Naive B cell (primary cell): ENCODE results near the gene BLOC1S1. TPM values are rescaled to one million over a fixed set of nuclear protein-coding genes. Genes with fewer than 3 reads are reported as not detected.

Source experiments
- ATAC-seq, 2 donors: fragments of 150-1000 bp; cut with Tn5 transposase; 2 replicates each; pipeline ENCODE4 v1.10.0; 2021; ENCODE audit warnings: low read depth in 2 of 2, mild to moderate bottlenecking in 2 of 2, moderate library complexity in 2 of 2
- DNase-seq: peaks from one replicate; pipeline ENCODE4 v3.0.0; 2022
- H3K27ac Mint-ChIP-seq, 6 donors: one replicate each; pipeline ENCODE4 v1.8.0; 2020 to 2022; ENCODE audit warnings: mild to moderate bottlenecking in 6 of 6, mixed read lengths in 6 of 6, moderate library complexity in 5 of 6, inconsistent platforms in 2 of 6
- H3K27me3 Mint-ChIP-seq, 3 donors: one replicate each; pipeline ENCODE4 v1.8.0; 2021 to 2022; ENCODE audit warnings: mixed read lengths in 3 of 3, mild to moderate bottlenecking in 1 of 3
- H3K36me3 Mint-ChIP-seq, 2 donors: one replicate each; pipeline ENCODE4 v1.8.0; 2020 to 2022; ENCODE audit warnings: mixed read lengths in 2 of 2, inconsistent platforms in 1 of 2, mild to moderate bottlenecking in 1 of 2
- H3K4me1 Mint-ChIP-seq, 3 donors: one replicate each; pipeline ENCODE4 v1.8.0; 2020 to 2022; ENCODE audit warnings: mixed read lengths in 3 of 3, inconsistent platforms in 1 of 3, mild to moderate bottlenecking in 1 of 3, moderate library complexity in 1 of 3
- H3K4me3 Mint-ChIP-seq, 8 donors: one replicate each; pipeline ENCODE4 v1.8.0; 2020 to 2022; ENCODE audit warnings: mild to moderate bottlenecking in 8 of 8, mixed read lengths in 8 of 8, moderate library complexity in 8 of 8, inconsistent platforms in 2 of 8
- H3K9me3 Mint-ChIP-seq, 7 donors: one replicate each; pipeline ENCODE4 v1.8.0; 2020 to 2022; ENCODE audit warnings: mixed read lengths in 7 of 7, mild to moderate bottlenecking in 5 of 7, inconsistent platforms in 2 of 7, moderate library complexity in 1 of 7
- polyA plus RNA-seq, 6 donors: library from polyadenylated mRNA; unstranded; fragments of 300-500 nt; fragmentation: Illumina TruSeq; gene quantifications; one replicate each; pipeline ENCODE4 v1.2.3, GENCODE V29; 2021; ENCODE audit warnings: low read depth in 6 of 6

Gene BLOC1S1
- polyA plus RNA-seq, 6 donors from 2014 or later: 152 to 259 (median 180) TPM

GRCh38 chr12:55760663-55761062 is 44.8 kb downstream of the BLOC1S1 start:
- ATAC-seq: no peak
- H3K9me3 Mint-ChIP-seq: no peaks in the 10 kb centered on the region
- H3K27ac Mint-ChIP-seq: peak overlapping the region in 3 of 6 donors; percentile 37 to 70 (median 43)
- no peak for DNase-seq
- H3K36me3 Mint-ChIP-seq: peaks cover 16 to 21% of the 10 kb centered on the region in 2 donors
- H3K4me1 Mint-ChIP-seq: peaks cover 0 to 6% (median under 1%) of the 10 kb centered on the region in 3 donors
- no peaks in the 10 kb centered on the region for H3K27me3 Mint-ChIP-seq
- H3K4me3 Mint-ChIP-seq: no peak overlapping the region

GRCh38 chr12:55762646-55763045 is 46.8 kb downstream of the BLOC1S1 start:
- no peak for DNase-seq
- H3K4me3 Mint-ChIP-seq: no peak overlapping the region
- no peak for ATAC-seq
- no peak overlapping the region for H3K27ac Mint-ChIP-seq
- no peaks in the 10 kb centered on the region for H3K9me3 Mint-ChIP-seq
- H3K36me3 Mint-ChIP-seq: peaks cover 14 to 18% of the 10 kb centered on the region in 2 donors
- H3K27me3 Mint-ChIP-seq: no peaks in the 10 kb centered on the region
- peaks cover 0 to 14% (median 8%) of the 10 kb centered on the region in 3 donors for H3K4me1 Mint-ChIP-seq

- Mint-ChIP-seq H3K27ac (peak overlapping the region in 3 of 6 donors; percentile 41 to 74 (median 45)), H3K9me3 (no peaks in the 10 kb centered on the region), H3K4me1 (peaks cover 0 to 14% (median 13%) of the 10 kb centered on the region in 3 donors), H3K36me3 (peaks cover 8 to 17% of the 10 kb centered on the region in 2 donors), H3K27me3 (no peaks in the 10 kb centered on the region), H3K4me3 (peak overlapping the region in 1 of 8 donors; percentile 31)
- DNase-seq (no peak), ATAC-seq (no peak)
Observed at GRCh38 chr12:55765736-55766290, 50.0 kb downstream of the BLOC1S1 start.

GRCh38 chr12:55767156-55767555 is 51.3 kb downstream of the BLOC1S1 start:
- H3K4me3 Mint-ChIP-seq: no peak overlapping the region
- ATAC-seq (no peak), DNase-seq (no peak)
- H3K36me3 Mint-ChIP-seq: peaks cover 14 to 17% of the 10 kb centered on the region in 2 donors
- peak overlapping the region in 1 of 6 donors; percentile 24 for H3K27ac Mint-ChIP-seq
- H3K9me3 Mint-ChIP-seq: no peaks in the 10 kb centered on the region
- H3K4me1 Mint-ChIP-seq: peaks cover 0 to 16% (median 8%) of the 10 kb centered on the region in 3 donors
- H3K27me3 Mint-ChIP-seq: no peaks in the 10 kb centered on the region

Other genes starting within 250 kb of the BLOC1S1 start
- not detected for gene OR6C70, start 245.9 kb upstream of the BLOC1S1 start, polyA plus RNA-seq
- gene OR6C68, start 223.7 kb upstream of the BLOC1S1 start, polyA plus RNA-seq: not detected
- not detected for gene OR6C4, start 166.4 kb upstream of the BLOC1S1 start, polyA plus RNA-seq
- not detected for gene OR2AP1, start 143.6 kb upstream of the BLOC1S1 start, polyA plus RNA-seq
- not detected for gene OR10P1, start 79.2 kb upstream of the BLOC1S1 start, polyA plus RNA-seq
- gene ITGA7, start 8.1 kb upstream of the BLOC1S1 start, polyA plus RNA-seq: under 1 TPM in 2 of 6 donors, not detected in 4; 0.14 to 0.36 TPM
- 1 to 10 TPM in 3 of 6 donors, under 1 TPM in 2, not detected in 1; 0.61 to 3.1 (median 1.3) TPM for gene RDH5, start 4.3 kb downstream of the BLOC1S1 start, polyA plus RNA-seq
- gene CD63, start 13.0 kb downstream of the BLOC1S1 start, polyA plus RNA-seq: 100 to 1,000 TPM; 115 to 150 (median 142) TPM
- gene GDF11, start 27.1 kb downstream of the BLOC1S1 start, polyA plus RNA-seq: 1 to 10 TPM in 3 of 6 donors, under 1 TPM in 3; 0.40 to 1.4 (median 0.83) TPM
- gene SARNP, start 101.7 kb downstream of the BLOC1S1 start, polyA plus RNA-seq: 100 to 1,000 TPM in 4 of 6 donors, 10 to 100 TPM in 2; 92.8 to 128 (median 106) TPM
- 100 to 1,000 TPM in 3 of 6 donors, 10 to 100 TPM in 3; 73.9 to 114 (median 98.1) TPM for gene ORMDL2, start 102.0 kb downstream of the BLOC1S1 start, polyA plus RNA-seq
- 10 to 100 TPM; 29.0 to 46.9 (median 37.4) TPM for gene DNAJC14, start 113.5 kb downstream of the BLOC1S1 start, polyA plus RNA-seq
- under 1 TPM in 1 of 6 donors, not detected in 5; 0.21 TPM for gene MMP19, start 126.9 kb downstream of the BLOC1S1 start, polyA plus RNA-seq
- 10 to 100 TPM; 60.7 to 88.1 (median 76.5) TPM for gene PYM1, start 211.8 kb downstream of the BLOC1S1 start, polyA plus RNA-seq
- 100 to 1,000 TPM in 1 of 6 donors, 10 to 100 TPM in 5; 64.0 to 119 (median 65.9) TPM for gene DGKA, start 215.1 kb downstream of the BLOC1S1 start, polyA plus RNA-seq
- under 1 TPM in 1 of 6 donors, not detected in 5; 0.38 TPM for gene PMEL, start 250.0 kb downstream of the BLOC1S1 start, polyA plus RNA-seq